GM12801 (cell line): ENCODE results near the gene CDH16.

Source experiments
- CTCF ChIP-seq: IDR thresholded peaks from one replicate; pipeline ENCODE4 v1.5.1; 2011; ENCODE audit warnings: control low read depth; ENCODE audit not compliant: insufficient read length; ENCODE audit errors: extremely low read depth

The CDH16 gene

GRCh38 chr16:66921729-66922450 is 3.2 kb upstream of the CDH16 start:
- TF ChIP-seq CTCF: no peak

GRCh38 chr16:66920924-66921680 is 2.4 kb upstream of the CDH16 start:
- TF ChIP-seq CTCF: no peak

- TF ChIP-seq CTCF: no peak
Measured at GRCh38 chr16:66920299-66920590, 1.6 kb upstream of the CDH16 start.

- TF ChIP-seq CTCF: no peak
Measured at GRCh38 chr16:66919569-66920298, 1.0 kb upstream of the CDH16 start.

GRCh38 chr16:66918355-66918754 is 330 bp downstream of the CDH16 start:
- no peak for TF ChIP-seq CTCF

GRCh38 chr16:66917741-66918140 is 944 bp downstream of the CDH16 start:
- no peak for TF ChIP-seq CTCF

GRCh38 chr16:66916518-66916917 is 2.2 kb downstream of the CDH16 start:
- TF ChIP-seq CTCF: no peak
